ENCODE results near the gene XPO4. TPM values are rescaled to one million over a fixed set of nuclear protein-coding genes. Genes with fewer than 3 reads are reported as not detected.
"Not testable (repeated sequence)": the region's sequence is repeated elsewhere in the genome, so short reads cannot be mapped to it uniquely, and the experiment has no call there.

Gene XPO4
- total RNA-seq, 1 experiment from 2014 or later: 34.1 TPM

DNA sequence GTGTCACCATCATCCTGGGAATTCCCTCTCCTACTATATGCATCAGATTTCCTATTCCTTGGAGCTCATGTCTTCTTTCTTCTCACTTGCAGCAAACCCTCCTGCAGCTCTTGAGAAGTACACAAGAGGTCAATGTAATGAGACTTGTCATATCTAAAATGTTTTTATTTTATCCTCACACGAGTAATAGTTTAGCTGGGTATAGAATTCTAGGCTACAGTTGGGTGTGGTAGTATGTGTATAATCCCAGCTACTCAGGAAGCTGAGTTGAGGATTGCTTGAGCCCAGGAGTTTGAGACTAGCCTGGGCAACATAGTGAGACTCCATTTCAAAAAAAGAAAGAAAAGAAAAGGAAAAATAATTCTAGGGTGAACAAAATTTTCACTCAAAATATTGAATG, 153.2 kb downstream of the XPO4 start:
- Histone ChIP-seq H2AFZ (ENCODE audit: low read length) (no peak overlapping the region), H3K79me1 (ENCODE audit: insufficient read depth, low read depth, low read length, poor library complexity, severe bottlenecking) (no peaks in the 10 kb centered on the region), H3K56ac (ENCODE audit: insufficient read length, low read depth, low read length) (no peak overlapping the region), H2BK120ac (ENCODE audit: low read depth, low read length, poor library complexity, severe bottlenecking) (no peak overlapping the region), H2BK12ac (ENCODE audit: insufficient read length, low read depth, low read length) (no peak overlapping the region), H3K27me3 (ENCODE audit: insufficient read depth, low read length) (no peaks in the 10 kb centered on the region), H4K5ac (ENCODE audit: insufficient read length, low read depth, low read length) (no peak overlapping the region), H2BK15ac (ENCODE audit: low read depth, low read length) (no peak overlapping the region), H3K18ac (ENCODE audit: insufficient read length, low read depth, low read length) (no peak overlapping the region), H3K4ac (ENCODE audit: low read depth, low read length) (no peak overlapping the region), H3K27ac (ENCODE audit: insufficient read length, low read depth, low read length) (no peak overlapping the region), H3K14ac (ENCODE audit: insufficient read depth, low read length) (no peak overlapping the region), H4K91ac (ENCODE audit: insufficient read length, low read depth, low read length) (no peak overlapping the region), H3K23me2 (ENCODE audit: insufficient read length, low read depth, low read length, poor library complexity, severe bottlenecking) (no peaks in the 10 kb centered on the region), H3K79me2 (ENCODE audit: insufficient read depth, low read length) (no peaks in the 10 kb centered on the region), H3K4me1 (ENCODE audit: insufficient read depth, low read length) (no peaks in the 10 kb centered on the region), H4K8ac (replicated peaks; ENCODE audit: insufficient read length, low read depth, low read length) (no peak overlapping the region), H3K4me2 (ENCODE audit: insufficient read depth, insufficient read length, low read length) (no peak overlapping the region), H4K20me1 (ENCODE audit: control insufficient read depth, insufficient read depth, insufficient read length) (no peaks in the 10 kb centered on the region), H3K23ac (ENCODE audit: insufficient read length, low read depth, low read length) (no peak overlapping the region), H3T11ph (ENCODE audit: low read length) (no peak overlapping the region), H3K9me3 (ENCODE audit: control insufficient read depth, low read depth, low read length) (no peaks in the 10 kb centered on the region), H2BK20ac (ENCODE audit: low read depth, low read length, poor library complexity, severe bottlenecking) (no peak overlapping the region), H2AK5ac (ENCODE audit: insufficient read length, low read length) (no peak overlapping the region), H3K9ac (ENCODE audit: extremely low read depth, insufficient read length, low read length) (no peak overlapping the region), H2BK5ac (ENCODE audit: insufficient read length, low read length) (no peak overlapping the region)
- Mint-ChIP-seq H3K4me1 (no peaks in the 10 kb centered on the region), H3K27me3 (ENCODE audit: low read depth) (no peaks in the 10 kb centered on the region), H3K36me3 (ENCODE audit: insufficient read depth in 1 of 3, low read depth in 3 of 3) (peaks cover 9 to 17% (median 14%) of the 10 kb centered on the region in 3 experiments), H3K27ac (no peak overlapping the region), H3K9me3 (peaks cover 22 to 31% of the 10 kb centered on the region in 2 experiments), H3K4me3 (no peak overlapping the region)
- no peak for DNase-seq
- TF ChIP-seq, protein P1, sequence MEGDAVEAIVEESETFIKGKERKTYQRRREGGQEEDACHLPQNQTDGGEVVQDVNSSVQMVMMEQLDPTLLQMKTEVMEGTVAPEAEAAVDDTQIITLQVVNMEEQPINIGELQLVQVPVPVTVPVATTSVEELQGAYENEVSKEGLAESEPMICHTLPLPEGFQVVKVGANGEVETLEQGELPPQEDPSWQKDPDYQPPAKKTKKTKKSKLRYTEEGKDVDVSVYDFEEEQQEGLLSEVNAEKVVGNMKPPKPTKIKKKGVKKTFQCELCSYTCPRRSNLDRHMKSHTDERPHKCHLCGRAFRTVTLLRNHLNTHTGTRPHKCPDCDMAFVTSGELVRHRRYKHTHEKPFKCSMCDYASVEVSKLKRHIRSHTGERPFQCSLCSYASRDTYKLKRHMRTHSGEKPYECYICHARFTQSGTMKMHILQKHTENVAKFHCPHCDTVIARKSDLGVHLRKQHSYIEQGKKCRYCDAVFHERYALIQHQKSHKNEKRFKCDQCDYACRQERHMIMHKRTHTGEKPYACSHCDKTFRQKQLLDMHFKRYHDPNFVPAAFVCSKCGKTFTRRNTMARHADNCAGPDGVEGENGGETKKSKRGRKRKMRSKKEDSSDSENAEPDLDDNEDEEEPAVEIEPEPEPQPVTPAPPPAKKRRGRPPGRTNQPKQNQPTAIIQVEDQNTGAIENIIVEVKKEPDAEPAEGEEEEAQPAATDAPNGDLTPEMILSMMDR (conservative IDR thresholded peaks at IDR 0.05): no peak
- WGBS (ENCODE audit: extremely low coverage, insufficient read length, low lambda C conversion rate): no CpG with 5 or more reads among the region's 1 CpG

DNA sequence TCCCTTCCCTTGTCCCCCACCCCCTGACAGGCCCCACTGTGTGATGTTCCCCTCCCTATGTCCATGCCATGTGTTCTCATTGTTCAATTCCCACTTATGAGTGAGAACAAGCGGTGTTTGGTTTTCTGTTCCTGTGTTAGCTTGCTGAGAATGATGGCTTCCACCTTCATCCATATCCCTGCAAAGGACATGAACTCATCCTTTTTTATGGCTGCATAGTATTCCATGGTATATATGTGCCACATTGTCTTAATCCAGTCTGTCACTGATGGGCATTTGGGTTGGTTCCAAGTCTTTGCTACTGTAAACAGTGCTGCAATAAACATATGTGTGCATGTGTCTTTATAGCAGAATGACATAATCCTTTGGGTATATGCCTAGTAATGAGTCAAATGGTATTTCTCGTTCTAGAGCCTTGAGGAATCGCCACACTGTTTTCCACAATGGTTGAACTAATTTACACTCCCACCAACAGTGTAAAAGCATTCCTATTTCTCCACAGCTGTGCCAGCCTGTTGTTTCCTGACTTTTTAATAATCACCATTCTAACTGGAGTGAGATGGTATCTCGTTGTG, 158.6 kb downstream of the XPO4 start:
- not testable (repeated sequence) for H2BK120ac ChIP-seq (ENCODE audit: low read depth, low read length, poor library complexity, severe bottlenecking); H3K79me1 ChIP-seq (ENCODE audit: insufficient read depth, low read depth, low read length, poor library complexity, severe bottlenecking); H3K9me3 ChIP-seq (ENCODE audit: control insufficient read depth, low read depth, low read length); H3K18ac ChIP-seq (ENCODE audit: insufficient read length, low read depth, low read length); H3K9me3 Mint-ChIP-seq; DNase-seq; H3K27ac Mint-ChIP-seq; H3K27ac ChIP-seq (ENCODE audit: insufficient read length, low read depth, low read length); H2AFZ ChIP-seq (ENCODE audit: low read length); H4K5ac ChIP-seq (ENCODE audit: insufficient read length, low read depth, low read length); H3T11ph ChIP-seq (ENCODE audit: low read length); H3K79me2 ChIP-seq (ENCODE audit: insufficient read depth, low read length); H3K4me1 Mint-ChIP-seq; H3K4ac ChIP-seq (ENCODE audit: low read depth, low read length); H3K9ac ChIP-seq (ENCODE audit: extremely low read depth, insufficient read length, low read length); H3K56ac ChIP-seq (ENCODE audit: insufficient read length, low read depth, low read length); H4K8ac ChIP-seq (replicated peaks; ENCODE audit: insufficient read length, low read depth, low read length); H4K20me1 ChIP-seq (ENCODE audit: control insufficient read depth, insufficient read depth, insufficient read length); H2BK15ac ChIP-seq (ENCODE audit: low read depth, low read length); H3K27me3 ChIP-seq (ENCODE audit: insufficient read depth, low read length); H2AK5ac ChIP-seq (ENCODE audit: insufficient read length, low read length); H2BK5ac ChIP-seq (ENCODE audit: insufficient read length, low read length); H3K4me2 ChIP-seq (ENCODE audit: insufficient read depth, insufficient read length, low read length); H2BK12ac ChIP-seq (ENCODE audit: insufficient read length, low read depth, low read length); H4K91ac ChIP-seq (ENCODE audit: insufficient read length, low read depth, low read length); H3K23ac ChIP-seq (ENCODE audit: insufficient read length, low read depth, low read length); H3K36me3 Mint-ChIP-seq (ENCODE audit: insufficient read depth in 1 of 3, low read depth in 3 of 3); H3K27me3 Mint-ChIP-seq (ENCODE audit: low read depth); H3K4me3 Mint-ChIP-seq; H3K4me1 ChIP-seq (ENCODE audit: insufficient read depth, low read length); H3K14ac ChIP-seq (ENCODE audit: insufficient read depth, low read length); H2BK20ac ChIP-seq (ENCODE audit: low read depth, low read length, poor library complexity, severe bottlenecking); H3K23me2 ChIP-seq (ENCODE audit: insufficient read length, low read depth, low read length, poor library complexity, severe bottlenecking)
- no CpG with 5 or more reads among the region's 4 CpGs for whole genome bisulfite sequencing (ENCODE audit: extremely low coverage, insufficient read length, low lambda C conversion rate)

Measured in H9 (cell line).